NCI-H748 (cell line): ENCODE measurements around the gene ARL10.
A peak's percentile ranks its signal among the peaks of the same experiment; 100 is the strongest.
"Not testable (repeated sequence)": the region's sequence is repeated elsewhere in the genome, so short reads cannot be mapped to it uniquely, and the experiment has no call there.

Experiments
- DNase-seq: peaks from one replicate; lab custom pipeline; 2025; ENCODE audit not compliant: unreplicated experiment; lab: John Stamatoyannopoulos, UW

The ARL10 gene

DNA sequence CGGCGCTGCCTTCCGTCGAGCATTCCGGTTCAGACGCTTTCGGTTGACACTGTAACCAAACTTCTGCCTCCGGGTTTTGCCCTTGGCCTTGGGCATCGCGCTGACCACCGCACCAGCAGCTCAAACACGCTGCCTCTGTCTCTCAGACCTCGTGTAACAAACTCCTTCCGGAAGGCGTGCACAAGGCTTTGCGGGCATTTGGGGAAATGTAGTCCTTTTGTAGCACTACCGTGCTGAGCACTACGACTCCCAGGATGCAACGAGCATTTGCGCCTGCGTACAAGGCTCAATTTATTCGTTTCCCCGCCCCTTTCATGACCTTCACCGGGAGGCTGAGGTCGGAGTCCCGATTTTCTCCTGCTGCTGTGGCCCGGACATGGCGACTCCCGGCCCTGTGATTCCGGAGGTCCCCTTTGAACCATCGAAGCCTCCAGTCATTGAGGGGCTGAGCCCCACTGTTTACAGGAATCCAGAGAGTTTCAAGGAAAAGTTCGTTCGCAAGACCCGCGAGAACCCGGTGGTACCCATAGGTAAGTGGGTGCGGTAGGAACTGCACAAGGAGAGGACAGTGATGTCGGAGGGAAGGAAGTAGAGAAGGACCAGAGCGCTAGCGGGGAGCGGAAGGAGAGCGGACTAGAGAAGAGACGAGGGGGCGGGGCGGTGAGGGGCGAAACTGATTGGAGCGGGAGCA lies 23.3 kb downstream of the ARL10 start, which contains the start of the genes HIGD2A and NOP16:
HIGD2A (plus strand) TSS at position 308 of the 691 bp plus-strand sequence; CDS start at position 377, 69 bp downstream.
NOP16 (minus strand) TSS at position 155 of the 691 bp plus-strand sequence; CDS start at position 96, 59 bp downstream.
- DNase-seq = peak; percentile 99

DNA sequence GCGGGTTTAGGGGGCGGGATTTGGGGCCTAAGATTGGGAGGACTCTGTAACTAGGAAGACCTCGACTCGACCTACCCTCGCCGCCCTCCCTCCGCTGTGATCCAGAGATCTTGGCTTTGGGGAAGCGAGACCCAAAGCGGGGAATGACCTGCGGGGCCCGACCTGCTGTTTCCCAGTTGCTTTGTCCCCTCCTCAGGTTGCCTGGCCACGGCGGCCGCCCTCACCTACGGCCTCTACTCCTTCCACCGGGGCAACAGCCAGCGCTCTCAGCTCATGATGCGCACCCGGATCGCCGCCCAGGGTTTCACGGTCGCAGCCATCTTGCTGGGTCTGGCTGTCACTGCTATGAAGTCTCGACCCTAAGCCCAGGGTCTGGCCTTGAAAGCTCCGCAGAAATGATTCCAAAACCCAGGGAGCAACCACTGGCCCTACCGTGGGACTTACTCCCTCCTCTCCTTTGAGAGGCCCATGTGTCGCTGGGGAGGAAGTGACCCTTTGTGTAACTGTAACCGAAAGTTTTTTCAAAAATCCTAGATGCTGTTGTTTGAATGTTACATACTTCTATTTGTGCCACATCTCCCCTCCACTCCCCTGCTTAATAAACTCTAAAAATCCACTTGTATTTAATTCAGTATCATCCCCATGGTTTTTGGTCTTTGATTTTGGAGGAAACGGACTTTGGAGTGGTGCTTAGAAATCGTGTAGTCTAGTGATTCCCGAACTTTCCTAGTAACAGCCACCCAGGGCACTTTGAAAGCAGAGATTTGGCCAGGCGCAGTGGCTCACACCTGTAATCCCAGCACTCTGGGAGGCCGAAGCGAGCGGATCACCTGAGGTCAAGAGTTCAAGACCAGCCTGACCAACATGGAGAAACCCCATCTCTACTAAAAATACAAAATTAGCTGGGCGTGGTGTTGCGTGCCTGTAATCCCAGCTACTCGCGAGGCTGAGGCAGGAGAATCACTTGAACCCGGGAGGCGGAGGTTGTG lies 24.1 kb downstream of the ARL10 start:
- DNase-seq = no peak

GRCh38 chr5:176391479-176391878 lies 26.2 kb downstream of the ARL10 start:
- no peak for DNase-seq

GRCh38 chr5:176391999-176392398 lies 26.7 kb downstream of the ARL10 start:
- no peak for DNase-seq

DNA sequence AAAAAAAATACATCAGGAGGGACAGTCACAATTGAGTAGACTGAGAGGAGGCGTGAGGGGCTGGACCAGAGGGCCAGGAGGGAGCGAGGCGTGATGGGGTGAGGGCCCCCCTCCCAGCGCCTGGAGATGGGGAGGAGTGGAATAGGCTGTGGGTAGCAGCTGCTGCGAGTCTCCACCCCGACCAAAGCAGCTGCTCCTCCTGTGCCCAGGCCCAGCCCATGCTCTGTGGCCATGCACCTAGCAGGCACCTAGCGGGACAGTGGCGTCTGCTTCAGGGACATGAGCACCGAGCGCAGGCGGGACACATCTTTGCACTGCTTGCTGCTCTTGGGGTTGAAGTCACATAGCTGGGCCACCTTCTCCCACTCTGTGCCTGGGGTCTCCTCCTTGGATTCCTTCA lies 27.2 kb downstream of the ARL10 start:
- DNase-seq = no peak

GRCh38 chr5:176394096-176394495 lies 28.8 kb downstream of the ARL10 start:
- no peak for DNase-seq

GRCh38 chr5:176394881-176395675 lies 29.8 kb downstream of the ARL10 start:
- DNase-seq = no peak

GRCh38 chr5:176396330-176396729 lies 31.0 kb downstream of the ARL10 start:
- DNase-seq = no peak

DNA sequence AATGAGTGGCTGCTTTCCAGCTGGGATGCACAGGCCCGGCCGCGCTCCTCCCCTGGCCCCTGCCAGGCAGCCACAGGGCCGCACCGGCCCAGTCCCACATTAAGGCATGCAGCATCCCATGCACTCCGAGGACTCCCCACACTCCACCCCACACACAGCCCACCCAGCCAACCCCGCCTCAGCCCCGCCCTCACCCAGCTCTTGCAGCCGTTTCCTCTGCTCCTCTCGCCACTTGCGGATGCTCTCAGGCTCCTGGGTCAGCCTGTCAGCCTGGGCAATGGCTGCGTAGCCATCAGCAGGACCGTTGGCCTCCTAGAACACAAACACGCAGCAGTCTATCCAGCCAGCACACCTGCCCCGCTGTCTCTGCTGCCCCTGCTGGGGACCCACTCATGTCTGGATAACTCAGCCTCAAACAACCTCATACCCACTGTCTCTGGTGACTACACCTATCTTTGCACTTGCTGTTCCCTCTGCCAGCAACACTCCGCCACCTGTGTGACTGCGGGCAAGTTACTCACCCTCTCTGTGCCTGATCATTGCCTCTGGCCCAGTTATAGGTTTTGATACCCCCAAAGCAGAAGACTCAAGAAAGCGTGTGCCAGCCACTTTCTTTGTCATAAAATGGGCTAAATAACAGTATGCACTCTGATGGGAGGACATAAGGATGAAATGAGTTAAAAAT lies 32.6 kb downstream of the ARL10 start:
- no peak for DNase-seq

DNA sequence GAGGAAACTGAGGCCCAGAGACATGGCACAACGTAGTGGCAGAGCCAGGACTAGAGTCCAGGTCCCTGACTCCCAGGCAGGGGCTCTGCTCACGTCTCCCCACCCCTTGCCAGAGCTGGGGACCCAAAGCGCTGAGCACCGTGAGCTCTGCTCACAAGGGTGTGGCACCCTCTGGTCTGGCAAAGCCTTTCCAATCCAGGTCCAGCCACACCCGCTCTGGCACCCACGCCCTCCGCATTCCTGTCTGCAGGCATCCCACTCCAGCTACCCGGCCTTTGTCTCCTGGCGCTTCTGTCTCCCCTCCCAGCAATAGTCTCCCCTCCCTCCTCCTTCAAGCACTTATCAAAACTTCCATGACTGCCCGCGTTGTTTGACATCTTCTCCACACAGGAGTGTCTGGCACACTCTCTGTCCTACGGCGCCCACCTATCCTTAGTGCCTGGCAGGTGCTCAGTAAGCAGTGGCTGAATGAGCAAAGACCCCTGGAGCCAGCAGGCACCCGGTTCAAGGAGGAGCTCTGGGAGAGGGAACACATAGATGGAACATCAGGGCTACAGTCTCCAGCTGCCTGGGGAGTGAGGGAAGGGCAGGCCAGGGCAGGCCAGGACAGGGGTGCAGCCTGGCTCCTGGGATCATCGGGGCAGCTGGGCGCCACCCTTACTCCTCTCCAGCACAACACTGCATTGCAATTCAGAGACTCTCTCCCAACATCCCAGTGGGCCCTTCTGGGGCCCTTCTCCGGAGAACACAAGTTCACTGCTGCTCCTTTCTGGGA lies 35.3 kb downstream of the ARL10 start:
- DNase-seq = no peak

GRCh38 chr5:176401281-176402205 lies 36.3 kb downstream of the ARL10 start:
- DNase-seq = no peak

- DNase-seq = peak; percentile 48
These were observed 40.6 kb downstream of the ARL10 start for GRCh38 chr5:176405656-176406435.

DNA sequence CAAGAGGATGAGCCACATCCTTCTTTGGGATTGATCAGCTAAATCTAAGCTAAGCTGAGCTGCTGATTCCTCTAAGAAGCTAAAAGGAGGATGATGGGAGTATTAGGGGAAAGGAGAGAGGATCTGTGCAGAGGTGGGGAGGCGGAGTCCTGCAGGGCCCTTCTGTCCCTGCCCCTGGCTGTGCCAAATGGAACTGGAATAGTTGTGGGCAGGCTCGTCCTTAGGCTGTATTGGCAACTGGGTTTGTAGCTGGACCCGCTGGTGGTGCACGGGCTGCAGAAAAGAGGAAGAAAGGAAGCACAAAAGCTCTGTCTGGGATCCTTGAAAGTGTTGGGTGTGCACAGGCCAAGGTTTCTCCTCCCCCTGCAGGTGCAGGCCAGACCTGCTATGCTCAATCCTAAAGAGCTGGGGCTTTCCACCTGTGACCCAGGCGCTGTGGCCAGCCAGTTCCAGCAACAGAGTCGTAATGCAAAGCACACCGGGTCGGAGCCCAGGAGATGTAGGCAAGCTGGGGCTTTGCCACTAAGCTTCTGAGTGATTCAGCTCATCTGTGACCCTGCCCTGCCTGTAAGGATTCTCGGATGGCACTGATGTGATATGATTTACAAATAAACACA lies 41.3 kb downstream of the ARL10 start:
- no peak for DNase-seq

DNA sequence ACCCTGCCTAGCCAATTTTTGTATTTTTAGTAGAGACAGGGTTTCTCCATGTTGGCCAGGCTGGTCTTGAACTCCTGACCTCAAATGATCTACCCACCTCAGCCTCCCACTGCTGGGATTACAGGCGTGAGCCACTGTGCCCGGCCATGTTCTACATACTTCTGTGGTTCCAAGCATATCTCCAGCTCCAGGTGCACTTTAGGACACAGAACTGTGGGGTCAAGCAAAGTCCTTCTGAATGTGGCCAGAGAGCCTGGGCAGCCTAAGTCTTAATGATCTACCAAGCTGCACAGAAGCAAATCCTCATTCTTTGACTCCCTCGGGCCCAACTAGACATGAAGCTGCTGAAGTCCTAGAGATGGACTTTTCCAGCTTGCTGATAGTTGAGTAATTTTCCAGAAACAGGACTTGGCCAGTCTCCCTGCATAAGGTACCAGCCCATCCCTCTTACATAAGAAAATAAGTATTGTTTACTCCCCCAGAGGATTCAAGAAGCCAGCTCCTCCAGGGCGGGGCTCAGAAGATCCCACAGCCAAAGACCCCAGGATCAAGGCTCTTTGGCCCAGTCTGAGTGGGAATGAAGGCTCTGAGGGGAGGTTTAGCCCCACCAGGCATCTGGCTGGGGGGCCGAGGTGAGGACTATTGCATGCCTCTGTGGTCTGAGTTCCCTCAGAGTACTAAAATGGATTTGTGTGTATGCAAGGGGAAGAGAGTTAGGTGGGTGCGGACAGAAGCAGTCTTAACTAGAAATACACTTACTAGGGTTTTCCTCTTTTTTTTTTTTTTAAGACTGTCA lies 42.4 kb downstream of the ARL10 start:
- no peak for DNase-seq

GRCh38 chr5:176408252-176408573 lies 42.9 kb downstream of the ARL10 start:
- DNase-seq = not testable (repeated sequence)

DNA sequence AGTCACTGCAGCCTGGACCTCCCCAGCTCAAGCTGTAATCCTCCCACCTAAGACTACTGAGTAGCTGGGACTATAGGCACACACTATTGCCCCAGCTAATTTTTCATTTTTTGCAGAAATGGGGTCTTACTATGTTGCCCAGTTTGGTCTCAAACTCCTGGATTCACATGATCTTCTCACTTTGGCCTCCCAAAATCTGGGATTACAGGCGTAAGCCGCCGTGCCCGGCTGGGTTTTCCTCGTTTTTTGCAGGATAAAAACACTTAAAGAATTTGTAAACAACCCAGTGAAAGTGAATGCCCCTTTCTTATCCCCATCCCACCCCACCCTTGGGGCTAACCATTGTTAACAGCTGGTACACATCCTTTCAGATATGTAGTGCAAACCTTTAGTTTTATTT lies 43.3 kb downstream of the ARL10 start:
- no peak for DNase-seq

DNA sequence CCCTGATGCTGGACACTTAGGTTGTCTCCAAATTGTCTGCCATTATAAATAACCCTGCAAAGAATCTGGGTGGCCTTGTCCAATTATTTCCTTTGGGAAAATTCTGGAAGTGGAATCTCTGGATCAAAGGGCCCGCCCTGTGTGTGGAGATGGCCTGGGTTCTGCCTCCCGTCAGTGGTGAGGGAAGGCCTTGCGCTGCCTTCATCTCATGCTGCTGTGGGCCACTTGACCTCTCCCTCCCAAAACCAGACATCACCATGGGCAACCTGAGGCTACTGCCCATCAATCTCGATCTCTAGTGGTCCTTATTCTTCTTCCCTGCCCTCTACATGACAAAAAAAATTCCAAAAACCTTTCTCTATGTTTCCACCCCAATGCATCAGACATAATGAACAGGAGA lies 44.5 kb downstream of the ARL10 start:
- DNase-seq = no peak
